IPS-NIHi11 (cell line): ENCODE data around the gene SUSD2.
A peak's percentile ranks its signal among the peaks of the same experiment; 100 is the strongest.
"Not testable (repeated sequence)": the region's sequence is repeated elsewhere in the genome, so short reads cannot be mapped to it uniquely, and the experiment has no call there.

Experiments used
- DNase-seq: peaks from one replicate; pipeline ENCODE4 v3.0.0; 2012; ENCODE audit warnings: mixed read lengths, low spot score

Gene SUSD2

DNA sequence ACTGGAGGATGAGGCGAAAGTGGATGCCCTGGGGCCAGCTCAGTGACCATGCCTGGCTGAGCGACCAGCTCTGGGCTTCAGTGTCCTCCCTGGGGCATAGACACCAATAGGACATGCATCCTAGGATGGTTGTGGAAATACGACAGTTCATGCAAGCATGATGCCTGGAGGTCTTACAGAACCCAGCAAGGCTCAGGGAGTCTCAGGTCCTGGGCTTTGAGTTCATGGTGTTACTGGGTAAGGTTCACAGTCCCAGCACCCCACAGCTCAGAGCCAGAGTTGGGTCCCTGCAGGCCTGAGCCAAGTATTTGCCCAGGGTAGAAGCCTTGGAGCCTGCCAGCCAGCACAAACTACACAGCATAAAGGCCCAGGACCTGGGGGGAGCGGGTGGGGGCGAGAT is 4.2 kb upstream of the SUSD2 start:
- DNase-seq: no peak

DNA sequence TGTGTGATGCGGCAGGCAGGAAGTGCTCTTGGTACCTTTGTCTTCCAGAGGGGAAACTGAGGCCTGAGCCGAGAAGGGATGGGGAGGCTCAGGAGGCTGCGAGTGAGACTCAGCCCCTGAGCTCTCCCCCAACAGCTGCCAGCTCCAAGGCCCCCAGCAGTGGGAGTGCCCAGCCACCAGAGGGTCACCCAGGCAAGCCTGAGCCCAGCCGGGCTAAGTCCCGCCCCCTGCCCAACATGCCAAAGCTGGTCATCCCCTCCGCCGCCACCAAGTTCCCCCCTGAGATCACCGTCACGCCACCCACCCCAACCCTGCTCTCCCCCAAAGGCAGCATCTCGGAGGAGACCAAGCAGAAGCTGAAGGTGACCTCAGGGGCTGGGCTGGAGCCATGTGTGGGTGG is 3.8 kb upstream of the SUSD2 start:
- DNase-seq: no peak

DNA sequence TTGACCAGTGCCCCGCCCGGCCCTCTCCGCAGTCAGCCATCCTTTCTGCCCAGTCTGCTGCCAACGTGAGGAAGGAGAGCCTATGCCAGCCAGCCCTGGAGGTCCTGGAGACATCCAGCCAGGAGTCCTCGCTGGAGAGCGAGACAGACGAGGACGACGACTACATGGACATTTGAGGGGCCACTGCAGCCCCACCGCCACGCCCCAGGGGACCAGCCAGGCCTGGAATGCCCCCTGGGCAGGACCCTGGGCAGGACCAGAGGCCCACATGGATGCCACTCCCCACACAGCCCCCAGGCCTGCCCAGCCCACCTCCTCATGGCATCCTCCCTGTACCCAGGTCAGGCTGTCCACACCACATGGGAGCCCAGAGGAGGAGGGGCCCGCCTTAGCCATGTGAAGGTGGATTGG is 3.3 kb upstream of the SUSD2 start:
- no peak for DNase-seq

DNA sequence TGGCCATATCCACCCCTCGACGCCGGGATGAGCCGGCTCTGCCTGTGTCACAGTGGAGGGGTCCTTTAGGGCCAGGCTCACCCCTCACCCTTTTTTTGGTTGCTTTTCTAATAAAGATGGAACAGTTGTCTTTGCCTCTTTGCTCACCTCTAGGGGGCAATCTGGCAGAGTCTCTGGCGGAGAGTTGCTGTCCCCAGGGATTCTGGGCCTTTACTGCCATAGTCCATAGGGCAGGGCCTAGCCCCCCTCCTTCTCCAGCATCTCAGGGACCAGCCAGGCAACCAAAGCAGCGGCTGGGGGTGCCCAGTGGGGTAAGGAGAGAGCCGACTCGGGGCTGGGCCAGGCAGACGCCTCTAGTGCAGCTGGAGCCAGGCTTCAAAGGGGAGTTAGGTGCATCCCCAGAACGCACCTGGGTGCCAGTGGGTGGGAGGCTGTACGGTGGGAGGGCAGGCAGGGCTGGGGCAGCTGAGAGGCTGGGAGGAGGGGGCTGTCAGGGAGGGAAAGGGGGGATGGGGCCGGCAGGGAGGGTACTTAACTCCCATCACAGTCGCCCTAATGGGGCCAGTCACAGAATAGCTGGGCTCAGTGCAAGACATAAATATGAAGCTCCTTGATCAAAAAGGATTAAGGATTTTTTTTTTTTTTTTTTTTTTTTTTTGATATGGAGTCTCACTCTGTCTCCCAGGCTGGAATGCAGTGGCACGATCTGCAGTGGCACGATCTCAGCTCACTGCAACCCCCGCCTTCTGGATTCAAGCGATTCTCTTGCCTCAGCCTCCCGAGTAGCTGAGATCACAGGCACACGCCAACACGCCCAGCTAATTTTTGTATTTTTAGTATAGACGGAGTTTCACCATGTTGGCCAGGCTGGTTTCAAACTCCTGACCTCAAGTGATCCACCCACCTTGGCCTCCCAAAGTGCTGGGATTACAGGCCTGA is 2.5 kb upstream of the SUSD2 start:
- DNase-seq: peak; percentile 58

- no peak for DNase-seq
Measured at GRCh38 chr22:24179478-24180210, 1.6 kb upstream of the SUSD2 start.

GRCh38 chr22:24180316-24181087 is 785 bp upstream of the SUSD2 start:
- DNase-seq: no peak

GRCh38 chr22:24181996-24182899 is 961 bp downstream of the SUSD2 start:
- DNase-seq: no peak

GRCh38 chr22:24182900-24183246 is 1.6 kb downstream of the SUSD2 start:
- not testable (repeated sequence) for DNase-seq

DNA sequence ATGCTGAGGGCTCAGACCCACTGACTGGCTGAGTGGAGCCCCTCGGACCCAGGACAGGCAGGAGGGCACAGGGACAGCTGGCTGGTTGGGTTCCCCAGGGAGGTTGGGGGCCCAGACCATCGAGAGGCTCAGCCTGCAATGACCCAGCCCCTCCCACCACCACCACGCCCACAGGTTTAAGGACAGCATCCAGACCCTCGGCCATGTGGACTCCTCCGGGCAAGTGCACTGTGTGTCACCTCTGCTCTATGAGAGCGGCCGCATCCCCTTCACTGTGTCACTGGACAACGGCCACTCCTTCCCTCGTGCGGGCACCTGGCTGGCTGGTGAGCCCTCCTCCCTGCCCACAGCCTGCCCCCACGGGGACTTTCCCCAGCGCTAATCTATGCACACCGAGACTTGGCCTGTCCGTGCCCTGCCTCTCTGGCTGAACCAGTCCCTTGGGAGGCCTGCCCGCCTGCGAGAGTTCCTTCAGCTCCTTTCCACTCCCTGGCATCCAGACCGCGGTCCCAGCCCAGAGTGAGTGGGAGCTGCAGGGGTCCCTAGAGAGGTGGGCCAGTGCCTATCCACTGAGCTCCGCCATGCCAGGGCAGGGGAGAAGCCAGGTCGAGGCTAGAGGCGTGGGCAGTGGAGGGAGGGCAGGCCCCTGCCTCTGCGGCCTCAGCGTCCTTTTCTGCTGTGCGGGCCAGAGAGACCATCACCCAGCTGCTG is 2.2 kb downstream of the SUSD2 start:
- no peak for DNase-seq

DNA sequence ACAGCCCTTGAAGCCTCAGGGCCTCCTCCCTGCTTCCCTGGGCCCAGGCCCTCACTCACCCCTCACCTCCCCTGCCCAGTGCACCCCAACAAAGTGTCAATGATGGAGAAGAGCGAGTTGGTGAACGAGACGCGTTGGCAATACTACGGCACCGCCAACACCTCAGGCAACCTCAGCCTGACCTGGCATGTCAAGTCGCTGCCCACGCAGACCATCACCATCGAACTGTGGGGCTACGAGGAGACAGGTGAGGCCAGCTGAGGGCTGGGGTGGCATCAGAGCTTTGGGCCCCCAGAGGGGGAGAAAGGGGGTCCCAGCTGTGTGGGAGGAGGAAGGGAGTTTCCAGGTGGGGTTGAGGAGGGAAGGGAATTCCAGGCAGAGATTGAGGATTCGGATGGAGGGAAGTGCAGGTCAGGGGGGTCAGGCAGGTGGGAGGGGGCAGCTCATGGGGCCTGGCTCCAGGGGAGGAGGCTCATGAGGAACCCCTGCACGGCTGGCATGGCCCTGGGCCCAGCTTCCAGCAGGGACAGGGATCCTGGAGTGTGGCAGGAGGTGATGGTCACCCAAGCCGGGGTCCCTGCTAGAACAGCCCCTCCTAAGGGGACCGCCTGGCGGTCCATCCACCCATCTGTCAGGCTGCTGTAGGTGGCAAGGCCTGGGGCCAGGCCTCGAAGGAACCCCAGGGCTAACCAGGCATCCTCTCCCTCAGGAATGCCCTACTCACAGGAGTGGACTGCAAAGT is 2.9 kb downstream of the SUSD2 start:
- DNase-seq: no peak

DNA sequence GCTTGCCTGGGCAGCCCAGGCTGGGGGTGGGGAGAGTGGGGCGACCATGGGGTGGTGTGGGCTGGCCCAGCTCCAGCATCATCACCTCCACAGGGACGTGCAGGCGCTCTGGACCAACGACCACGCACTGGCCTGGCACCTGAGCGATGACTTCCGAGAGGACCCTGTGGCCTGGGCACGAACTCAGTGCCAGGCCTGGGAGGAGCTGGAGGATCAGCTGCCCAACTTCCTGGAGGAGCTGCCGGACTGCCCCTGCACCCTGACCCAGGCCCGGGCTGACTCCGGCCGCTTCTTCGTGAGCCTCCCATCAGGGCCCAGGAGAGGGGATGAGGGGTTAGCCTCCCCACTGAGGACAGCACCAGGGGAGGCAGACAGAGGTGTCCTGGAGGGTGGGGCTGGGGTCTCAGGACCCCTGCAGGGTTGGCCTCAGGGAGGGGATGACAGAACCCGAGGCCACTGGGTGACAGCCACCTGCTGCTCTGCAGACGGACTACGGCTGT is 3.8 kb downstream of the SUSD2 start:
- DNase-seq: no peak

DNA sequence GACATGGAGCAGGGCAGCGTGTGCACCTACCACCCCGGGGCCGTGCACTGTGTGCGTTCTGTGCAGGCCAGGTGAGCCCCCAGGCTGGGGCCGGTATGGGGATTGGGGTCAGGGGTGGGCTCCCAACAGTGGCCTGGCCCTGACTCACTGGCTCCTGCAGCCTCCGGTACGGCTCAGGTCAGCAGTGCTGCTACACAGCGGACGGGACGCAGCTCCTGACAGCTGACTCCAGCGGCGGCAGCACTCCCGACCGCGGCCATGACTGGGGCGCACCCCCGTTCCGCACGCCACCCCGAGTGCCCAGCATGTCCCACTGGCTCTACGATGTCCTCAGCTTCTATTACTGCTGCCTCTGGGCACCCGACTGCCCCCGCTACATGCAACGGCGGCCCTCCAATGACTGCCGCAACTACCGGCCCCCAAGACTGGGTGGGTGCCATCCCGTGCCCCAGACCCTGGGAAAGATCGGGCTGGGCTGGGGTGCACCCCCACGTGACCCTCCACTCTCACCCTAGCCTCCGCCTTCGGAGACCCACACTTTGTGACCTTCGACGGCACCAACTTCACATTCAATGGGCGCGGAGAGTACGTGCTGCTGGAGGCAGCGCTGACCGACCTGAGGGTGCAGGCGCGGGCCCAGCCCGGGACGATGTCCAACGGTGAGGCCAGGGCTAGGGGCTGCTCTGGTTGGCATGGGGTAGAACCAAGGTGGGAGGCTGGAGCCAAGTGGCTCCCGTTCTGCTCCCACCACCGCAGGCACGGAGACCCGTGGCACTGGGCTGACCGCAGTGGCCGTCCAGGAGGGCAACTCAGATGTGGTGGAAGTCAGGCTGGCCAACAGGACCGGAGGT is 4.4 kb downstream of the SUSD2 start:
- no peak for DNase-seq

- DNase-seq: no peak
Measured at GRCh38 chr22:24186352-24186740, 5.1 kb downstream of the SUSD2 start.

- DNase-seq: no peak
Measured at GRCh38 chr22:24186892-24187670, 5.8 kb downstream of the SUSD2 start.

- DNase-seq: no peak
Measured at GRCh38 chr22:24187731-24188644, 6.7 kb downstream of the SUSD2 start.

DNA sequence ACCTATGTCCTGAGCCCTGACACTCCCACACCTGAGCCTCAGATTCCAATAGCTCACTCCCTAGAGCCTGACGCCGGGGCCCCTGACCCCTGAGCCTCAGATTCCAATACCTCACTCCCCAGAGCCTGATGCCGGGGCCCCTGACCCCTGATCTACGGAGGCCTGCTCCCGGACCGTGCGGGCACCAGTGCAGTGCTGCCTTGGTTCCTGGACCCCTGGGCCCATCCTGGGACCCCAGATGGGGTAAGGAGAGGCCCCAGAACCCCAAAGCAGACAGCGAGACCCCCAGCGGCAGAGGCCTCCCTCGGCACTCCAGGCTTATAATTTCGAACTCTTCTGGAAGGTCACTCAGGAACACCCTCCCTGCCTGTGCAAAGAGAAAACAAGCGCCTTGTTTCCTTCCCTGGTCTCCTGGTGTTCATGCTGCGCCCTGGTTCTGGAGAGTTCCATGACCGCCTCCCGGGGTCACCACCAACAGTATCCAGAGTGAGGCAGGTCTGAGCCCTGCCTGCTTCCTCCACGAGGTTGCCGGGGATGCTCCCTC is 7.5 kb downstream of the SUSD2 start:
- DNase-seq: no peak
